Stimulated activated CD8-positive, alpha-beta memory T cell treated with anti-CD3 and anti-CD28 coated beads, Interleukin-7, amount 100 ng/mL, for 4 hours (primary cell): Measurements from ENCODE around the gene ZNF573.
"Not testable (repeated sequence)": the region's sequence is repeated elsewhere in the genome, so short reads cannot be mapped to it uniquely, and the experiment has no call there.

ENCODE experiments used
- DNase-seq, 2 donors: peaks; one replicate each; pipeline ENCODE4 v3.0.0-alpha.2; 2020; ENCODE audit warnings: low read depth in 2 of 2

ZNF573 gene

DNA sequence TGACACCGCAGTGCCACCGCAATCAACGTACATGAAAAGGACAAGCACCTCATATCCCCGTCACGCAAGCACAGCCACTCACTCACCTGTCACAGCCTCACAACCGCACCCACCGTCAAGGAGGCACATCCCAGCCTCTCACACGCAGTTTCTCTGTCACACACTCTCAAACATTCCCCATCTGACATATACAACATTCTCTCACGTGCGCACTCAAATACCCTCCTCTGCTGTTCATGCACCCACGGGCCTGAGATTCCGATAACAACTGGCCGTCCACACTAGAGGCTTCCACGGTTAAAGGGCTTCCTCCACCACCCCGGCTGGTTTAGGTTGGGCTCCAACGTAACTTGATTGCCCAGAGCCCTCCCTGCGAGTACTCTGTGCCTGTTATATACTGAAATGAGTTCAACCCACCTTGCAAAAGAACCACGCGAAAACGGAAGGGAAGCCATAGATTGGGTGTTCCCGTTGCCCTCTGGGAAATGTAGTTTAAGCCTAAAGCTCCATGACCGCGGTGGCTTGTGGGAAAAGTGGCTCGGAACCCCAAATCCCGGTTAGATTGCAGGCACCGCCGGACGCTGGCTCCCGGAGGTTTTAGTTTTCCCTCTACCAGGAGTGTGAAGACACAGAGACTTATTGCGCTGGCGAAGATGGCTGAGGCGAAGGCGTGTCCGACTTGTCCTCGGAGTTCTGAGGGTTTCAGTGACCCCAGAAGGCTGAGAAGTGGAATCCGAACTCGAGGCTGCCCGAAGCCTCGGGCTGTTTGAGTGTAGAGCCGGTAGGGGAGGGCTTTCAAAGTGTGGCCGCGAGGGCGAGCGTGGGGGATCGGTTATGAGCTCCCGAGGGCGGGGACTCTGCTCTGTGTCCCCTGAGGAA is at the start of gene ZNF573:
Gene ZNF573 (minus strand): TSS at position 460 of the 879 bp plus-strand sequence. CDS start 5,857 bp downstream, outside the sequence.
- DNase-seq, result peak; percentile 68 to 70

DNA sequence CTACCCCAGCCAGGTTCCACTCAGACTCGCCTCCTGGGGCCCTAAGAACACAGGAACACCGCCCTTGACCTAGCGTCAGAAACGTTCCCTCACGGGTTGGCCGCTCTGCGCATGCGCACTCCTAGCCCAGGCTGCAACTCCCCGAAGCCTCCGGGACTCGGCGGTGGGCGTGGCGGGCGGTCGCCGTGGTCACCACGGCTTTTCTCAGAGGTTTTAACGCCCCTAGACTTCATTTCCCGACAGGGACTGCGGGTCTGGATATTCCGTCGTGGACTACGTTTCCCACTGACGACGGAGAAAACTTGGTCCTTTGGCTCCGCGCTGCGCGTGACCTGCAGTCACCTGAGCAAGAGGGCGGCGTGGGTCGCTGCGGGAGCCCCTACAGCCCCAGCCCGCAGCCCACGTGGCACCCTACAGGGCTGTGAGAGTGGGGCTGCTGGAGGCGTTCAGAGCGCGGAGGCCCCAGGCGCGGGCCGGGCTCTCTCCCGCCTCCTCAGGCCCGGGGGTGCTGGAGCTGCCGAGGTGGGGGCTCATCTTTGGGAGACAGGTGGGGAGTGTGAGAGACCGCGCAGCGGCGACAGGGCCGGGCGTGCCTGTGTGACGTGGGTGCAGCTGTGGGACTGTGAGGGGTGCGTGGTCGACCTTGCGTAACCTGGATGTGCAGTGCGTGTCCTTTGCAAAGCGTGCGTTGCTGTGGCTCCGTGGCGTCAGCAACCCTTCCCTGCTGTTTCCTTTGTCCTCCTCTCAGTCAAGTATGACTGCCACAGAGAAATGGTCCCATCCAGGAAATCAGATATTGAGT is 38.0 kb upstream of the ZNF573 start:
- DNase-seq, result peak; percentile 2 to 6

DNA sequence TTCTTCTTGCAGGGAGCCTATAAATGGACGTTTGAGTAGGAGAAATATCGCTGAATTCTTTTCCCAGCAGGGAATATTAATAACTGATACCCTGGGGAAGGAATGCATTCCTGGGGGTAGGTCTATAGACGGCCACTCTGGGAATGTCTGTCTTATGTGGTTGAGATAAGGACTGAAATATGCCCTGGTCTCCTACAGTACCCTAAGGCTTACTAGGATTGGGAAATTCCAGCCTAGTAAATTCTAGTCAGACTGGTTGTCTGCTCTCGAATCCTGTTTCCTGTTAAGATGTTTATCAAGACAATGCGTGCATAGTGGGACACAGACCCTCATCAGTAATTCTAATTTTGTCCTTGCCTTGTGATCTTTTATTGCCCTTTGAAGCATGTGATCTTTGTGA is 36.2 kb upstream of the ZNF573 start:
- DNase-seq, result not testable (repeated sequence)

DNA sequence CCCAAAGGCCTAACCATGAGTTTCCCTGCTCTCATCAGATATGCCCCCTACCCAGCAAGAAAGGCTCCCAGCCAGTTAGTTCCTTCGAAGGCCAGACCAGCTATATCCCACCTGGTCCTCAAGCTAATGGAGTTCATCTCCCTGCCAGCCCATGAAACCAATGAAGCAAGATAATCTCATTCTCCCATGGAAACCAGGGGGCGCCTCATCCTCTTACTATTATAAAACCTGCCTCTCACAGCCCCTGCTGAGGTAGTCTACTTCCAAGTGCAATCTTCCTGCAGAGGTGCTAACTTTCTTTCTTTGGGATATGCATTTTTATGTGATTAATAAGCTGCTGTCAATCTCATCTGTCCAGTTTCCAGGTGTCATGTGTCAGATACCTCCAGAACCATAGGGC is 34.0 kb upstream of the ZNF573 start:
- DNase-seq, result no peak

DNA sequence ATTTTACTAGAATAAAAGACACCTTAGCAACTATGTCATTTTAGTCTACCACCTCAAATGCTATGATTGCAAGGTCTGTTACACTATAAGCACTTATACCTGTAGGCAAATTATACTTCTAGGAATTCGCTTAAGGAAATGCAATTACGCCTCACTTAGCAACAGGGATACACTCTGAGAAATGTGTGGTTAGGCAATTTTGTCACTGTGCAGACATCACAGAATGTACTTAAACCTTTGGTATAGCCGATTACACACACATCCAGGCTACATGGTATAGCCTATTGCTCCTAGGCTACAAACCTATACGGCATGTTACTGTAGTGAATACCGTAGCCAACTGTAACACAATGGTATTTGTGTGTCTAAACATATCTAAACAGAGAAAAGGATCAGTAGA is 30.0 kb upstream of the ZNF573 start:
- DNase-seq, result no peak

DNA sequence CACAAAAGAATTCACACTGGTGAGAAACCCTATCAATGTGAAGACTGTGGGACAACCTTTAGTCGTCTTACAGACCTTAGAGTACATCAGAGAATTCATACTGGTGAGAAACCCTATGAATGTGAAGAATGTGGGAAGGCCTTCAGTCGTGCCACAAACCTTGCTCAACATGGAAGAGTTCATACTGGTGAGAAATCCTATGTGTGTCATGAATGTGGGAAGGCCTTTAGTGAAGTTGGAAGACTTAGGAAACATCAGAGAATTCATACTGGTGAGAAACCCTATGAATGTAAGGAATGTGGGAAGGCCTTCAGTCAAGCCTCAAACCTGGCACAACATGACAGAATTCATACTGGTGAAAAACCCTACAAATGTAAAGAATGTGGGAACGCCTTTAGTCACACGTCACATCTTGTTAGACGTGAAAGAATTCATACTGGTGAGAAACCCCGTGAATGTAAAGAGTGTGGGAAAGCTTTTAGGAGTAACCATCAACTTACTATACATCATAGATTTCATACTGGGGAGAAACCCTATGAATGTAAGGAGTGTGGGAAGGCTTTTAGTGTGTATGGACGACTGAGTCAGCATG is 24.0 kb upstream of the ZNF573 start:
- DNase-seq, result no peak

DNA sequence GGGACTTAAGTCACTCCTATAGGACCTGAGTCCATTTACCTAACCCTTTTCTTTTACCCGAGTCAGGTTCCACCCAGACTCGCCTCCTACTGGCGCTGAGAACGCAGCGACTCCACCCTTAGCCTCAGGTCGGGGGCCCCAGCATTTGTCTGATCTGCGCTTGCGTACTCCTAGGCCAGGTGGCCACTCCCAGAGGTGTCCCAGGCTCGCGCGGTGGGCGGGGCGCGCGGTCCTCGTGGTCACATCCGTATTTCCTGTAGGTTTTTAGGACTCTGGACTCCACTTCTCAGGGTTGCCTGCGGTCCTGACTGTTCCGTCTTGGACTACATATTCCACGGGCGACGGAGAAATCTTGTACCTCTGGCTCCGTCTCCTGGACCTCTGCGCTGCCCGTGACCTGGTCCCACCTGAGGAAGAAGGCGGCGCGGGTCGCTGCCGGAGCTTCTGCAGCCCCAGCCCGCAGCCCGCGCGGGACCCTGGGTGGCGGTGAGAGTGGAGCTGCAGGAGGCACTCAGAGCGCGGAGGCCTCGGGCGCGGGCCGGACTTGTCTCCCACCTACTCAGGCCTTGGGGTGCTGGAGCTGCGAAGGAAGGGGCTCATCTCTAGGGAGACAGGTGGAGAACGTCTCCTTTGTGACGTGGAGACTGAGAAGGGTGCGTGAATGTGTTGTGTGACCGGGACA is 11.0 kb upstream of the ZNF573 start:
- DNase-seq, result no peak

DNA sequence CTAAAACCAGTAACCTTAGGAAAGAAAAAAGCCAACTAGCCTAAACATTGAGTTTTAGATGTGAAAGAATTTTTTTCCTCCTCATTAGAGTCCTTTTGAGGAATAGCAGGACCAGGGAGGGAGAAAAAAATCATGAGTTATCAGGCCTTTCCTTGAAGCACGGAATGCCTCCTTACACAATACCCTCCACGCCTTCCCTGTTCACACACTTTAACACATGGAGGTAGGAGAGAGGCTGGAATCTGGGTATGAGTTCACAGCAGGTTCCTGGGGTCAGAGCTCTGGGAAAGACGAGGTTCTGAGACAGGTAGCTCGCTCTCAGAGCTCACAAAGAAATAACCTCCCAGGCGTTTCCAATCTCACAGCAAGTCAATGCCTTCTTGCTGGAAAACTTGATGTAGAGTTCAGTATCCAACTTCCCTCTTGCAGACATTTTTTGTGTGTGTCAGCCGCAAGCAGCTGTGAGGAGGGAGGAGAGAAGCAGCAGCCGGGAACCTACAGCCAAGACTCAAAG is 716 bp downstream of the ZNF573 start:
- DNase-seq, result no peak

DNA sequence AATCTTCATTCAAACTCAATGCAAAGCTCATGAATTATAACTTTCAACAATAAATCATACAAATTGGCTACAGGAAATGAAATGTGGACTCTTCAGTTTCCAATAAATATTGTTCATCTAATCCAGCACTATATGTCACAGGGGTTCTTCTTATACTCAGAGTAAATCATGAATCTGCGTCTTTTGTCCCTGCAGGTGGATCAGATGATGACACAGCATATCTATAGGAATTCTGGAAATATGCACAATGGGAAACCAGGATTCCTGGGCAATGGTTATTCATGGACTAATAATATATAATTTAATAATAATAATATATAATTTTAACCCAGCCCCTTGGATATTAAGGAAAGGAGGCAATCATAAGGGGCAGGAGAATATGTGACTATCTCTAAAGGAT is 8.4 kb downstream of the ZNF573 start:
- no peak for DNase-seq

DNA sequence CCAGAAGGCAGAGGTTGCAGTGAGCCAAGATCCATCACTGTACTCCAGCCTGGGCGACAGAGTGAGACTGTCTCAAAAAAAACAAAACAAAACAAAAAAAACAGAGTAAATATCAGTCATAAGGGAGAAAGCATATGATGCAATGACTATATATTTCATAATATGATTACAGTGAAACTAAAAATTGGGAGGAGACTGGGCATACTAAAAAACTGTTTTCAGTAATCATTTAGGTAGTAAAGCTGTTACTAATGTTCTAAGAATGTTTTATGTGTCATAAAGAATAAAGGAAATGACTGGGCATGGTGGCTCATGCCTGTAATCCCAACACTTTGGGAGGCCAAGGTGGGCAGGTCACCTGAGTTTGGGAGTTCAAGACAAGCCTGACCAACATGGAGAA is 15.9 kb downstream of the ZNF573 start:
- DNase-seq, result no peak

DNA sequence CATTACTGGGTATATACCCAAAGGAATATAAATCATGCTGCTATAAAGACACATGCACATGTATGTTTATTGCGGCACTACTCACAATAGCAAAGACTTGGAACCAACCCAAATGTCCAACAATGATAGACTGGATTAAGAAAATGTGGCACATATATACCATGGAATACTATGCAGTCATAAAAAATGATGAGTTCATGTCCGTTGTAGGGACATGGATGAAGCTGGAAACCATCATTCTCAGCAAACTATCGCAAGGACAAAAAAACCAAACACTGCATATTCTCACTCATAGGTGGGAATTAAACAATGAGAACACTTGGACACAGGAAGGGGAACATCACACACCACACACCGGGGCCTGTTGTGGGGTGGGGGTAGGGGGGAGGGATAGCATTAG is 21.7 kb downstream of the ZNF573 start:
- DNase-seq, result not testable (repeated sequence)

DNA sequence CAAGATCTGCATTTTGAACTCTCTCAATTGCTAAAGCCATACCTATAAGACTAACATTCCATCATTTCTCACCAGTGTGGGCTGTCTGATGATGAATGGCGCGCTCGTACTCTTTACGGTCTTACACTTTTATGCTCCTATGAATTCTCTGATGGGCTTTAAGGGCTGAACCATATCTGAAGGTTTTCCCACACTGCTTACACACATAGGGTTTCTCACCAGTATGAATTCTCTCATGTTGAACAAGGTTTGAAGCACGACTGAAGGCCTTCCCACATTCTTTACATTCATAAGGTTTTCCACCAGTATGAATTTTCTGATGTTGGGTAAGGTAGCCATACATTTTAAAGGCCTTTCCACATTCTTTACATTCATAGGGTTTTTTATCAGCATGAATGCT is 41.0 kb downstream of the ZNF573 start:
- DNase-seq, result no peak

DNA sequence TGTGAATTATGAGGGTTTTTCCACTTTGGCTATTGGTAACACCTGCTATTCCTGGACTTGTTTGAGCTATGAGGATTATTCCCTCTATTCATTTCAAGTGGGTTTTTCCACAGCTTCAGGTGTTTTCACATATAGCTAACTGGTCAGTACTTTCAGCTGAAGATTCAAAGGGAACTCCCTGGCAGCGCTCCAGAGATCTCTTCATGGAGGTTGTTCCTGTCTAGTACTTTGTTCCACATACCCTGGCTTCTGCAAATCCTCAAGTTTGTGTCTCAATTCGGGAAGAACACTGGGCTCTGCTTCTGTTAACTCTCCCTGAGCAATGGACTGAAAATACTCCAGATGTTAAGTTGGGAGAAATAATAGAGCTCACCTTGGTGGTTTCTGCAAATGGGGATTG is 54.2 kb downstream of the ZNF573 start:
- no peak for DNase-seq

DNA sequence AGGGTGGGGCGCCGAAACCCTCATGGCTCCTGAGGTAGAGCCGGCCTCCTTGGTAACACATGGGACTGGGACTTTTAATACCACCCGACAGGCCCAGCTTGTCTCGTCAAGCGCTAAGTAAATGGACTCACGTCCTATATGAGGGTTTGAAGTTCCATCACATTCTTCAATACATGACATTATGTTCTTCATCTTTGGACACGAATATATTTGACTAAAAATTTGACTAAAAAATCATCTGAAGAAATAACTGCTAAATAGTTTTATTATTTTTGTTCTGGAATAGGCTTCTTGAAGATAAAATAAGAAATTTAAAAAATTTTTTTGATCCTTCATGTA is 59.5 kb downstream of the ZNF573 start:
- no peak for DNase-seq

DNA sequence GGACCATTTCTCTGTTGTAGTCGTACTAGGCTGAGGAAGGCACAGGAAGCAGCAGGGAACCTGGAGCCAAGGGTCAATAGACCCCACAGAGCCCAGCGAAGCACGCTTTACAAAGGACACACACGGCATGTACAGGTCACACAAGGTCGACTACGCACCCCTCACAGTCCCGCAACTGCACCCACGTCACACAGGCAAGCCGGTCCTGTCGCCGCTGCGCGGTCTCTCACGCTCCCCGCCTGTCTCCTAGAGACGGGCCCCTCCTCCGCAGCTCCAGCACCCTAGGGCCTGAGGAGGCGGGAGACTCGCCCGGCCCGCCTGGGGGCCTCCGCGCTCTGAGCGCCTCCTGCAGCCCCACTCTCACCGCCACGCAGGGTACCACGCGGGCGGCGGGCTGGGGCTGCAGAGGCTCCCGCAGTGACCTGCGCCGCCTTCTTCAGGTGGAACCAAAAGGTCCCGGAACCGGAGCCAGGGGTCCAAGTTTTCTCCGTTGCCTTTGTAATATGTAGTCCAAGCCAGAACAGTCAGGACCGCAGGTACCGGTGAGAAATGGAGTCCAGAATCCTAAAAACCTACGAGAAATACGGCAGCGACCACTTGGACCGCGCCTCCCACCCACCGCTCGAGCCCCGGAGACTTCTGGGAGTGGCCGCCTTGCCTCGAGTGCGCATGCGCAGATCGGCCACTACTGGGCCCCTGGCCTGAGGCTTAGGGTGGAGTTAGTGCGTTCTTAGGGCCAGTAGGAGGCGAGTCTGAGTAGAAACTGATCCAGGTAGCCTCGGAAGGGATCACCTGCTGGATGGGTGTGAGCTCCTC is 60.1 kb downstream of the ZNF573 start, which contains the start of gene ZNF607:
Gene ZNF607 (minus strand): TSS at position 651 of the 816 bp plus-strand sequence. CDS start 8,143 bp downstream, outside the sequence.
- DNase-seq, result peak; percentile 72 to 80

DNA sequence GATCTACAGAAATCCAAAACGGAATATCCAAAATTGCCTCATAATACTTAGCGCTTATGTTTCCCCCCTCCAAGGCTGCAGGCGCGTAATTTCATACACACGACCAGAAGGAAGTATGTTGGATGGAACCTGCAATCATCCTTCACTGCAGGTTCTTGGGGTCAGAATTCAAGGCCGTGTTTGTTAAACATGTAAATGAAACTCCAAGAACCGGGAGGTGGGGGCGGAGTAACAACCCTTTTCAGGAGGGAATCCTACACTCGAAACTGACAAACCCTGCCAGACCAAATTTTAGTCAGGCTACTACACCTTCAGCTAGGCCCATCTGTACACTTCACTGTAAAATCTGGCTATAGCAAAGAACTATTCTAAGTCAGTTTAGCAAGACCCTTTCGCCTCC is 61.1 kb downstream of the ZNF573 start:
- DNase-seq, result no peak

DNA sequence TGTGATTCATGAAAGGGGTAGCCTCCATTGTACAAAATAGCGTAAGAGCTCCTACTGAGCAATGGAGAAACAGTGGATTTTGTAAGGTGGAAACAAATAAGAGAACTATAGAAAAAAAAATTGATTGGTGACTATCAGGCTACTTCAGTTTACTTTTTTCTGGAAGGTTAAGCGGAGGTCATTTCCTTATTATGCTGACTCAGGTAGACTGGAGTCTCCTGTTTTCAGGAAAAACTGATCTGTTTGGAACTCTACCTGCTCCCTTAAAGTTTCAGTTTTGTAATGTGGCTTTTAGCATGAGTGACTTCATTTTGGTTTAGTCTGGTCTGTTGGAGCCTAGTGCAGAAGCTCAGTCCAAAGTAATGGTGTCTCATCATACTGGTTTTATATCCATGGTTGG is 63.2 kb downstream of the ZNF573 start:
- DNase-seq, result no peak

DNA sequence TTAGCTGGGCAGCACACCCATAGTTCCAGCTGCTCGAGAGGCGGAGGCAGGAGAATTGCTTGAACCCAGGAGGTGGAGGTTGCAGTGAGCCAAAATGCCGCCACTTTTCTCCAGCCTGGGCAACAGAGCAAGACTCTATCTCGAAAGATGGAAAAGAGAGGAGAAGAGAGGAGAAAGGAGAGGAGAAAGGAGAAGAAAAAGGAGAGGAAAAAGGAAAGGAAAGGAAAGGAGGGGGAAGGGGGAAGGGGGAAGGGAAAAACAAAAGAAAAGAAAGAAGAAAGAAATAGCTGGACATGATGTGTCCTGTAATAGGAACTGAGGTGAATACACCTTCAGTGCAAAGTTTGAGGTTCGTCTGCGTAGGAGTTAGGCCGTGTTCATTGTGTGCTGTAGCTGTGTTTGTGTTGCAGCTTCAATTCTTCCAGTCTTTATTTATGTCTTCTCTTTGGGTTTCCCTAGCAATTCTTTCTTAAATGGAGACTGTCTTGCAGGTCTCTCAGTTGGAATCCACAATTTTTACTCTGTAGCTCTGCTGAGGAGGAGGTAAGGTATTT is 73.3 kb downstream of the ZNF573 start:
- no peak for DNase-seq

DNA sequence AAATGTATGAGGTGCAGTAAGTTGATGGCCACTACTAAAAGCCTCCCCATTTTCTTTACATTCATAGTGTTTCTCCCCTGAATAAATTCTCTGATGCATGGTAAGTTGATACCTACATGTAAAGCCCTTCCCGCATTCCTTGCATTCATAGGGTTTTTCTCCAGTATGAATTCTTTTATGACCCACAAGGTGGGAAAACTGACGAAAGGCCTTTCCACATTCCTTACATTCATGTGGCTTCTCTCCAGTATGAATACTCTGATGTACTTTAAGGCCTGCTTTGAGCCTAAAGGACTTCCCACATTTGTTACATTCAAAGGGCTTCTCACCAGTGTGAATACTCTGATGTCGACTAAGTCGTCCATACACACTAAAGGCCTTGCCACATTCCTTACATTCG is 80.3 kb downstream of the ZNF573 start:
- DNase-seq, result no peak

DNA sequence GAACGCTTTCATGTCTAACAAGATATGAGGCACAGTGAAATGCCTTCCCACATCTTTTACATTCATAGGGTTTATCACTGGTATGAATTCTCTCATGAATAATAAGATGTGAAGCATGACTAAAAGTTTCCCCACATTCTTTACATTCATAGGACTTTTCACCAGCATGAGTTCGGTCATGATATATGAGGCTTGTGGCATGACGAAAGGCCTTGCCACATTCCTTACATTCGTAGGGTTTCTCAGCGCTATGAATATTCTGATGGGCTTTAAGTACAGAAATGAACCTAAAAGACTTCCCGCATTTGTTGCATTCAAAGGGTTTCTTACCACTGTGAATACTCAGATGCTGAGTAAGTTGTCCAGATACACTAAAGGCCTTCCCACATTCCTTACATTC is 81.2 kb downstream of the ZNF573 start:
- DNase-seq, result no peak
